Suprapubic skin (tissue), 3 donors: ENCODE measurements around the gene ANKRD40.

Experiments used
- CTCF ChIP-seq, 2 donors: fragments of 200-600 bp in 1 of 2; fragments of 450-650 bp in 1 of 2; sonication (generic) in 1 of 2; IDR thresholded peaks; one replicate each; pipeline ENCODE4 v1.5.1; 2016 to 2019; ENCODE audit warnings: antibody characterized with exemption in 2 of 2, mild to moderate bottlenecking in 1 of 2, moderate library complexity in 1 of 2
- POLR2A ChIP-seq, 2 donors: fragments of 450-650 bp; IDR thresholded peaks; one replicate each; pipeline ENCODE4 v1.6.1; 2017; ENCODE audit warnings: antibody characterized with exemption in 2 of 2, mild to moderate bottlenecking in 2 of 2, moderate library complexity in 2 of 2

- no peak for TF ChIP-seq POLR2A (IDR thresholded peaks at IDR 0.05)
- TF ChIP-seq CTCF (IDR thresholded peaks at IDR 0.05): no peak
Observed at GRCh38 chr17:50660887-50661345, 46.8 kb downstream of the ANKRD40 start.
